Activated CD4-positive, alpha-beta T cell treated with anti-CD3 and anti-CD28 coated beads, Interleukin-2, amount 10 ng/mL, durations not matched to agents 24 days and 14 days (primary cell): ENCODE measurements around the gene CYFIP2. TPM values are rescaled to one million over a fixed set of nuclear protein-coding genes. Genes with fewer than 3 reads are reported as not detected.
"Not testable (repeated sequence)": the region's sequence is repeated elsewhere in the genome, so short reads cannot be mapped to it uniquely, and the experiment has no call there.

ENCODE experiments used
- DNase-seq: peaks from one replicate; pipeline ENCODE4 v3.0.0; 2022
- H3K27ac Mint-ChIP-seq: one replicate; pipeline ENCODE4 v1.8.0; 2022; ENCODE audit warnings: mild to moderate bottlenecking, mixed read lengths
- H3K27me3 Mint-ChIP-seq: one replicate; pipeline ENCODE4 v1.8.0; 2022; ENCODE audit warnings: mixed read lengths
- H3K36me3 Mint-ChIP-seq: one replicate; pipeline ENCODE4 v1.8.0; 2022; ENCODE audit warnings: low read depth, mild to moderate bottlenecking, mixed read lengths
- H3K4me1 Mint-ChIP-seq: one replicate; pipeline ENCODE4 v1.8.0; 2021; ENCODE audit warnings: mixed read lengths
- H3K4me3 Mint-ChIP-seq: one replicate; pipeline ENCODE4 v1.8.0; 2022; ENCODE audit warnings: mild to moderate bottlenecking, moderate library complexity, mixed read lengths
- H3K9me3 Mint-ChIP-seq: one replicate; pipeline ENCODE4 v1.8.0; 2021; ENCODE audit warnings: mixed read lengths
- intact Hi-C: fragments of 100-400 bp; cut with micrococcal nuclease; formaldehyde crosslinking; loops from one replicate; pipeline ENCODE4 v1.15.1; 2023
- total RNA-seq: library from RNA; stranded (reverse); gene quantifications from 2 replicates; pipeline ENCODE4 v1.2.3, GENCODE V29; 2022

Gene CYFIP2
- total RNA-seq, 1 donor from 2014 or later = 193 TPM

- no peaks in the 10 kb centered on the region for H3K27me3 Mint-ChIP-seq
- H3K36me3 Mint-ChIP-seq = peaks cover 86% of the 10 kb centered on the region
- H3K9me3 Mint-ChIP-seq = no peaks in the 10 kb centered on the region
- intact Hi-C loops = no loop called here
- H3K4me3 Mint-ChIP-seq = no peak overlapping the region
- DNase-seq = no peak
- peaks cover 41% of the 10 kb centered on the region for H3K4me1 Mint-ChIP-seq
- H3K27ac Mint-ChIP-seq = peak overlapping the region; percentile 8
Measured at GRCh38 chr5:157241483-157241882, 24.4 kb upstream of the CYFIP2 start.

DNA sequence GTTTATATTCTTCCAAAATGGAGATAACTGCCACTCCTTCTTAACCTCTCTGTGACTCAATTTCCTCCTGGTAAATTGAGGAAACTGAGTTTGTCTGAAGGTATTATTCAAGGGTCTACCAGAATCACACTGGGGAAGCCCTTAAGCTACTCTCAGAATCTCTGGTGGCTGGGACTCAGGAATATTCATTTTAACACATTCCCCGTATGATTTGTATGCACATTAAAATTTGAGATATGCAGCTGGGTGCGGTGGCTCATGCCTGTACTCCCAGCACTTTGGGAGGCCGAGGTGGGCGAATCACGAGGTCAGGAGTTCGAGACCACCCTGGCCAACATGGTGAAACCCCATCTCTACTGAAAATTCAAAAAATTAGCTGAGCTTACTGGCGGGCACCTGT is 21.2 kb upstream of the CYFIP2 start:
- H3K36me3 Mint-ChIP-seq = peaks cover 91% of the 10 kb centered on the region
- DNase-seq, H3K27me3 Mint-ChIP-seq, H3K4me3 Mint-ChIP-seq, intact Hi-C loops, H3K9me3 Mint-ChIP-seq: not testable (repeated sequence)
- peak overlapping the region; percentile 52 for H3K27ac Mint-ChIP-seq
- H3K4me1 Mint-ChIP-seq = peaks cover 64% of the 10 kb centered on the region

DNA sequence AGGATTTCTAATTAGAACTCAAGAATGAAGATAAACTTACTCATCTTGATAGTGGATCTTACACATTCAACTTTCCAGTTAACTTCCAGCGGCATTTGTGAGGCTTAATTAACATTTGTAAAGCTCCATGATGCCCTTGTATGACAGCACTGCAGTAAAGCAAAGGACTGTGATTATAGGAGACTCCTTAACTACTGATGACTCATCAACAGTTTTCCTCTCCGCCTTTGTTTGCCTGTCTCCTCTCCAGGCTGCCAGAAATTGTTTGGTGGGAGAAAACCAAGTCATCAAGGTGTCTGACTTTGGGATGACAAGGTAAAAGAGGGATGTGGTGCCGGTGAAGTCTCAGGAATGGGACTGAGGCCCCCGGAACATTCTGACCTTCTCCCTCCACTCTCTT is 20.4 kb upstream of the CYFIP2 start:
- peaks cover 67% of the 10 kb centered on the region for H3K4me1 Mint-ChIP-seq
- peak overlapping the region; percentile 16 for H3K4me3 Mint-ChIP-seq
- intact Hi-C loops = no loop called here

GRCh38 chr5:157245886-157246285 is 20.0 kb upstream of the CYFIP2 start:
- Mint-ChIP-seq H3K36me3 (peaks cover 89% of the 10 kb centered on the region), H3K4me1 (peaks cover 70% of the 10 kb centered on the region), H3K27me3 (no peaks in the 10 kb centered on the region), H3K9me3 (no peaks in the 10 kb centered on the region), H3K4me3 (peak overlapping the region; percentile 16), H3K27ac (peak overlapping the region; percentile 76)
- intact Hi-C loops = no loop called here
- DNase-seq = no peak

More for the DNA sequence above, 20.4 kb upstream of the CYFIP2 start:
- Mint-ChIP-seq H3K27ac (peak overlapping the region; percentile 76), H3K9me3 (no peaks in the 10 kb centered on the region), H3K36me3 (peaks cover 89% of the 10 kb centered on the region), H3K27me3 (no peaks in the 10 kb centered on the region)
- DNase-seq = no peak

- peaks cover 78% of the 10 kb centered on the region for H3K4me1 Mint-ChIP-seq
- H3K36me3 Mint-ChIP-seq = peaks cover 89% of the 10 kb centered on the region
- no peaks in the 10 kb centered on the region for H3K27me3 Mint-ChIP-seq
- intact Hi-C loops = loop anchor here (1.0 kb wide), 1 partner anchor 28 kb away; no protein-coding TSS in a partner anchor
- no peaks in the 10 kb centered on the region for H3K9me3 Mint-ChIP-seq
- H3K27ac Mint-ChIP-seq = peak overlapping the region; percentile 82
- H3K4me3 Mint-ChIP-seq = peak overlapping the region; percentile 66
- DNase-seq = no peak
Measured at GRCh38 chr5:157247267-157247666, 18.7 kb upstream of the CYFIP2 start.

DNA sequence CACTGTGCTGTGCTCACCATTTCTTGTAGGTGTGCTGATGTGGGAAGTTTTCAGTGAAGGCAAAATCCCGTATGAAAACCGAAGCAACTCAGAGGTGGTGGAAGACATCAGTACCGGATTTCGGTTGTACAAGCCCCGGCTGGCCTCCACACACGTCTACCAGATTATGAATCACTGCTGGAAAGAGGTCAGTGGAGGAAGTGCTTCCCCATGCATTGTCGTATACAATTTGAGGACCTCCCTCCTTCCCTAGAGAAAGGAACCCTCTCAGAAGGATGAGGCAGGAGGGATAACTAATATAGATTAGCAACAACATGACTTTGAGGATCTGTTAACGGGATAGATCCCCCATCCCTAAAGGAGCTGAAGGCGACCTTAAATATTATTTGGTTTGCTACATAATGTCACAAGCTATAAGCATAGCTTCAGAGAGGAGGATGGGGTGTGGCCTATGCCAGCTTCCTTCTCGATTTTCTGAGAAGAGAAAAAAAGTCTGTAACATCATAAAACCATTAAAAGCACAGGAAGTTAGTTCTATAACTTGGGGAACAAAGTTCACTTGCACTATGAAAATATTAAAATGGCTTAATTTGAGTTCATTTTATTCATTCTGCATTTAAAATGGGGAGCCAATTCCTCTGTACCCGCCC is 17.0 kb upstream of the CYFIP2 start:
- intact Hi-C loops = no loop called here

GRCh38 chr5:157252711-157253465 is 13.0 kb upstream of the CYFIP2 start:
- peak overlapping the region; percentile 61 for H3K4me3 Mint-ChIP-seq
- H3K9me3 Mint-ChIP-seq = no peaks in the 10 kb centered on the region
- H3K27me3 Mint-ChIP-seq = no peaks in the 10 kb centered on the region
- intact Hi-C loops = loop anchor here (1.0 to 2.0 kb wide), 6 partner anchors 16 to 104 kb away; partner anchors contain the start of gene ITK
- H3K36me3 Mint-ChIP-seq = peaks cover 88% of the 10 kb centered on the region
- peak; percentile 93 for DNase-seq
- peak overlapping the region; percentile 93 for H3K27ac Mint-ChIP-seq
- H3K4me1 Mint-ChIP-seq = peaks cover 86% of the 10 kb centered on the region

More for the DNA sequence above, 17.0 kb upstream of the CYFIP2 start:
- Mint-ChIP-seq H3K36me3 (peaks cover 95% of the 10 kb centered on the region), H3K27me3 (no peaks in the 10 kb centered on the region), H3K9me3 (no peaks in the 10 kb centered on the region), H3K4me1 (peaks cover 85% of the 10 kb centered on the region), H3K4me3 (peak overlapping the region; percentile 67), H3K27ac (peak overlapping the region; percentile 82)
- peak; percentile 85 for DNase-seq

DNA sequence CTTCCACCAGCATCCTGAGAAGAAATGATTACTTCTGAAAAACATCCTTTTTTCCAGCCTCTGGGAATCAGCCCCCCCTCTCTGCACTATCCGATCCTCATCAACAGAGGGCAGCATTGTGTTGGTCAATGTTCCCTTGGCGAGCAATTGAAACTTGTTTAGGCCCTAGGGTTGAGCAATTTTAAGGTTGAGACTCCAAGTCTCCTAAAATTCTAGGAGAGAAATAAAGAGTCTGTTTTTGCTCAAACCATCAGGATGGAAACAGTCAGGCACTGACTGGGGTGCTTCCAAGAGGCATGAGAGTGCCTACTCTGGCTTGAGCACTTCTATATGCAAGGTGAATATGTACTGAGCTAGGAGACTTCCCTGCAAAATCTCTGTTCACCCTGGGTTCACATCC is 12.4 kb upstream of the CYFIP2 start:
- no peaks in the 10 kb centered on the region for H3K27me3 Mint-ChIP-seq
- H3K9me3 Mint-ChIP-seq = no peaks in the 10 kb centered on the region
- peaks cover 82% of the 10 kb centered on the region for H3K4me1 Mint-ChIP-seq
- intact Hi-C loops = loop anchor here (1.0 to 2.0 kb wide), 6 partner anchors 16 to 104 kb away; partner anchors contain the start of gene ITK
- H3K27ac Mint-ChIP-seq = peak overlapping the region; percentile 93
- DNase-seq = no peak
- peak overlapping the region; percentile 61 for H3K4me3 Mint-ChIP-seq
- peaks cover 81% of the 10 kb centered on the region for H3K36me3 Mint-ChIP-seq

DNA sequence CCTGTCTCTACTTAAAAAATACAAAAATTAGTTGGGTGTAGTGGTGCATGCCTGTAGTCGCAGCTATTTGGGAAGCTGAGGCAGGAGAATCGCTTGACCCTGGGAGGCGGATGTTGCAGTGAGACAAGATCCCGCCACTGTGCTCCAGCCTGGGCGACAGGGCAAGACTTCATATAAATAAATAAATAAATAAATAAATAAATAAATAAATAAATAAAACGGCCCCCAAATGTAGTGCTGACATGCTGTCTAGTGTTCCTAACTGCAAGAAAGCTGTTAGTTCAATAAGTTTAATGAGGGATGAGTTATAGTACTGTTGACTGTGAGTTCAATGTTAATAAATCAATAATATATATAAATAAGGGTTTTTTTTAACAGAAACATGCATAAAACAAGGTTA is 7.5 kb upstream of the CYFIP2 start:
- Mint-ChIP-seq H3K4me1 (peaks cover 58% of the 10 kb centered on the region), H3K4me3 (no peak overlapping the region), H3K27ac (no peak overlapping the region), H3K36me3 (peaks cover 38% of the 10 kb centered on the region), H3K9me3 (no peaks in the 10 kb centered on the region), H3K27me3 (no peaks in the 10 kb centered on the region)
- DNase-seq = no peak
- intact Hi-C loops = loop anchor here (5.0 kb wide), 1 partner anchor 34 kb away; no protein-coding TSS in a partner anchor

DNA sequence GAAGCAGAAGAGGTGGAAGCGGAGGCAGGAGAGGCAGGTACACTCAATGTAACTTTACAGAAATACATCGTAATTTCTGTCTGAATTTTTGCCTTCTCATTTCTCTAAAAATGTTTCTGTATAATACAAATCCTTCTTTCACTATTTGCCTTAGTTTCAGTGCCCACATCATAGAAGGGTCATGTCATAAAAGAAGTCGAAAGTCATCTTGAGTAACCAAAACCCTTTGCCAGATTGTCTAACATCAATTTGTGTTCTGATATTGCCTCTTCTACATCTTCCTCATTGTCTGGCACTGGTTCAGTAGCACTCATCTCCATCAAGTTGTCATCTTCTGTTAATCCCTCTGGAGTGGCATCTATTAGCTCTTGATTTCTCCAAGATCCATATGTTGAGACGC is 6.2 kb upstream of the CYFIP2 start:
- Mint-ChIP-seq H3K4me3 (no peak overlapping the region), H3K36me3 (peaks cover 26% of the 10 kb centered on the region), H3K27me3 (no peaks in the 10 kb centered on the region), H3K27ac (no peak overlapping the region), H3K4me1 (peaks cover 59% of the 10 kb centered on the region), H3K9me3 (no peaks in the 10 kb centered on the region)
- intact Hi-C loops = loop anchor here (5.0 kb wide), 1 partner anchor 33 kb away; no protein-coding TSS in a partner anchor
- no peak for DNase-seq

DNA sequence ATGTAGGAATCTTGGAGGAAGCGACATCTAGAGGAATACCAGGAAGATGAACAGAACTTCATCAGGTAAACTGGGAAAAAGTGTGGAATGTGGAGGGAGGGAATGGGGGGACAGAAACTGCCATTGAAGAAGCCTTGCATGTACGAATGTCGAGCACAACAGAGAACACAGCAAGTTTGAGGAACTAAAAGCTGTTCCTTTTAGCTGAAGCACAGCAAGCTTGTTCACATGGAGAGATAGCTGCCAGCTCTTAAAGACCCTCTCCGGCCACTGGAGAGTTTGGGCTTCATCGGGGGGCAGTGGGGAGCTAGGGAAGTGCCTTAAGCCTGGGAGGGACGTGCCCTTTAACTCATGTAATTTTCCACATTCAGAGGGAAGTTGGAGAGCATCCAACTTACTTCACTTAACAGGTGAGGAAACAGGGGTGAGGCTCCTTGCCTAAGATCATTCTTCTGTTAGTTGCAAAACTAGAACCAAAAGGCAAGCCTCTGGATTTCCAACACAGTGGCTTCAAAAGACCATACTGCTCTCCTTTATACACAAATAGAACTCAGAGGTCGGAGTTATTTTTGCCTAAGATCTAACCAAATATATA is 2.3 kb upstream of the CYFIP2 start:
- intact Hi-C loops = no loop called here

GRCh38 chr5:157266286-157267007 is 524 bp downstream of the CYFIP2 start:
- Mint-ChIP-seq H3K9me3 (no peaks in the 10 kb centered on the region), H3K36me3 (peaks cover 31% of the 10 kb centered on the region), H3K4me3 (peak overlapping the region; percentile 96), H3K27ac (peak overlapping the region; percentile 94), H3K27me3 (no peaks in the 10 kb centered on the region), H3K4me1 (peaks cover 70% of the 10 kb centered on the region)
- DNase-seq = peak; percentile 90
- intact Hi-C loops = loop anchor here (2.0 to 5.0 kb wide), 3 partner anchors 16 to 344 kb away; no protein-coding TSS in a partner anchor

More for the DNA sequence above, 2.3 kb upstream of the CYFIP2 start:
- H3K4me3 Mint-ChIP-seq = peak overlapping the region; percentile 18
- peak overlapping the region; percentile 68 for H3K27ac Mint-ChIP-seq
- peaks cover 57% of the 10 kb centered on the region for H3K4me1 Mint-ChIP-seq
- H3K36me3 Mint-ChIP-seq = peaks cover 13% of the 10 kb centered on the region
- no peaks in the 10 kb centered on the region for H3K27me3 Mint-ChIP-seq
- DNase-seq = no peak
- H3K9me3 Mint-ChIP-seq = no peaks in the 10 kb centered on the region

- peak overlapping the region; percentile 94 for H3K27ac Mint-ChIP-seq
- H3K9me3 Mint-ChIP-seq = no peaks in the 10 kb centered on the region
- no peak for DNase-seq
- H3K4me1 Mint-ChIP-seq = peaks cover 76% of the 10 kb centered on the region
- H3K36me3 Mint-ChIP-seq = peaks cover 36% of the 10 kb centered on the region
- peak overlapping the region; percentile 96 for H3K4me3 Mint-ChIP-seq
- intact Hi-C loops = loop anchor here (2.0 to 5.0 kb wide), 3 partner anchors 16 to 345 kb away; no protein-coding TSS in a partner anchor
- no peaks in the 10 kb centered on the region for H3K27me3 Mint-ChIP-seq
Measured at GRCh38 chr5:157267025-157267424, 1.1 kb downstream of the CYFIP2 start.
